CD4-positive, CD25-positive, alpha-beta regulatory T cell (primary cell): ENCODE data around the gene TMEM217. TPM values are rescaled to one million over a fixed set of nuclear protein-coding genes. Genes with fewer than 3 reads are reported as not detected.
A peak's percentile ranks its signal among the peaks of the same experiment; 100 is the strongest.

Experiments
- ATAC-seq, 2 donors: fragments of 150-1000 bp; cut with Tn5 transposase; one replicate each; pipeline ENCODE4 v1.10.0; 2021; ENCODE audit warnings: low read depth in 2 of 2, moderate number of reproducible peaks in 2 of 2, moderate library complexity in 1 of 2
- DNase-seq, 3 donors: peaks; one replicate each; pipeline versions ENCODE4 v3.0.0 to v3.0.0-alpha.2; 2012 to 2022; ENCODE audit warnings: mixed read lengths in 1 of 3
- H3K27ac ChIP-seq: one replicate; pipeline ENCODE4 v1.7.0; 2013; ENCODE audit warnings: mild to moderate bottlenecking, low read length; ENCODE audit not compliant: insufficient read depth, poor library complexity, severe bottlenecking
- H3K27me3 ChIP-seq: one replicate; pipeline ENCODE4 v1.7.0; 2013; ENCODE audit warnings: low read length; ENCODE audit not compliant: control insufficient read depth, insufficient read depth
- H3K36me3 ChIP-seq: one replicate; pipeline ENCODE4 v1.7.0; 2013; ENCODE audit warnings: mild to moderate bottlenecking, low read length, moderate library complexity; ENCODE audit not compliant: control insufficient read depth, insufficient read depth
- H3K4me1 ChIP-seq: 2 replicates; pipeline ENCODE4 v1.7.0; 2013; ENCODE audit warnings: mild to moderate bottlenecking, low read length; ENCODE audit not compliant: insufficient read depth, control insufficient read depth, poor library complexity, severe bottlenecking
- H3K4me3 ChIP-seq: one replicate; pipeline ENCODE4 v1.7.0; 2013; ENCODE audit warnings: low read depth, mild to moderate bottlenecking, low read length, moderate library complexity
- H3K9me3 ChIP-seq, 2 experiments: 1 replicate in 1 of 2; 2 replicates in 1 of 2; pipeline ENCODE4 v1.7.0; 2013; ENCODE audit warnings: low read length in 2 of 2, mild to moderate bottlenecking in 1 of 2, moderate library complexity in 1 of 2; ENCODE audit not compliant: control insufficient read depth in 2 of 2
- H3K27ac Mint-ChIP-seq, 3 donors: one replicate each; pipeline ENCODE4 v1.8.0; 2020 to 2022; ENCODE audit warnings: mild to moderate bottlenecking in 3 of 3, mixed read lengths in 3 of 3, moderate library complexity in 2 of 3
- H3K27me3 Mint-ChIP-seq: one replicate; pipeline ENCODE4 v1.8.0; 2022; ENCODE audit warnings: mild to moderate bottlenecking, mixed read lengths
- H3K36me3 Mint-ChIP-seq: one replicate; pipeline ENCODE4 v1.8.0; 2020; ENCODE audit warnings: mixed read lengths
- H3K4me1 Mint-ChIP-seq, 4 donors: one replicate each; pipeline ENCODE4 v1.8.0; 2020 to 2022; ENCODE audit warnings: mixed read lengths in 4 of 4, mild to moderate bottlenecking in 1 of 4
- H3K4me3 Mint-ChIP-seq, 4 donors: one replicate each; pipeline ENCODE4 v1.8.0; 2020 to 2022; ENCODE audit warnings: mild to moderate bottlenecking in 4 of 4, mixed read lengths in 4 of 4, moderate library complexity in 3 of 4
- H3K9me3 Mint-ChIP-seq, 7 donors: one replicate each; pipeline ENCODE4 v1.8.0; 2020 to 2022; ENCODE audit warnings: mixed read lengths in 7 of 7, mild to moderate bottlenecking in 3 of 7, moderate library complexity in 2 of 7
- polyA plus RNA-seq, 4 donors: library from polyadenylated mRNA; unstranded; fragments of 300-500 nt; fragmentation: Illumina TruSeq; gene quantifications; one replicate each; pipeline ENCODE4 v1.2.3, GENCODE V29; 2021
- total RNA-seq: library from RNA; stranded (reverse); gene quantifications from one replicate; pipeline ENCODE4 v1.2.3, GENCODE V29; 2022

Gene TMEM217
- total and polyA plus RNA-seq, 5 donors from 2014 or later: 0.38 to 1.4 (median 0.79) TPM

DNA sequence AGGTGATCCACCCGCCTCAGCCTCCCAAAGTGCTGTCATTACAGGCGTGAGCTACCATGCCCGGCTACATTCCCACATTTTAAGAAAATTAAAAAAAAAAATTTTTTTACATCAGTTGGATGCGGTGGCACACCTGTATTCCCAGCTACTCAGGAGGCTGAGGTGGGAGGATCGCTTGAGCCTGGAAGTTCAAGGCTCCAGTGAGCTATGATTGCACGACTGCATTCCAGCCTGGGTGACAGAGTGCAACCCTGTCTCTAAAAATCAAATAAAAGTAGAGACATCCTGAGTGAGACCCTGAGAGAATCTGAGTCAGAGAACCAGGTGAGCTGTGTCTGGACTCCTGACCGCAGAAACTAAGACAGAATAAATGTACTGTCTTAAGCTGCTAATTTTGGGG is 49.2 kb downstream of the TMEM217 start:
- Histone ChIP-seq H3K4me3 (no peak overlapping the region), H3K9me3 (no peaks in the 10 kb centered on the region), H3K27ac (no peak overlapping the region), H3K36me3 (no peaks in the 10 kb centered on the region), H3K4me1 (peaks cover 32% of the 10 kb centered on the region), H3K27me3 (no peaks in the 10 kb centered on the region)
- Mint-ChIP-seq H3K4me3 (no peak overlapping the region), H3K36me3 (no peaks in the 10 kb centered on the region), H3K27me3 (peaks cover 4% of the 10 kb centered on the region), H3K9me3 (no peaks in the 10 kb centered on the region), H3K4me1 (peaks cover 23 to 46% (median 29%) of the 10 kb centered on the region in 4 donors), H3K27ac (peak overlapping the region in 1 of 3 donors; percentile 79)
- ATAC-seq (no peak), DNase-seq (no peak)

DNA sequence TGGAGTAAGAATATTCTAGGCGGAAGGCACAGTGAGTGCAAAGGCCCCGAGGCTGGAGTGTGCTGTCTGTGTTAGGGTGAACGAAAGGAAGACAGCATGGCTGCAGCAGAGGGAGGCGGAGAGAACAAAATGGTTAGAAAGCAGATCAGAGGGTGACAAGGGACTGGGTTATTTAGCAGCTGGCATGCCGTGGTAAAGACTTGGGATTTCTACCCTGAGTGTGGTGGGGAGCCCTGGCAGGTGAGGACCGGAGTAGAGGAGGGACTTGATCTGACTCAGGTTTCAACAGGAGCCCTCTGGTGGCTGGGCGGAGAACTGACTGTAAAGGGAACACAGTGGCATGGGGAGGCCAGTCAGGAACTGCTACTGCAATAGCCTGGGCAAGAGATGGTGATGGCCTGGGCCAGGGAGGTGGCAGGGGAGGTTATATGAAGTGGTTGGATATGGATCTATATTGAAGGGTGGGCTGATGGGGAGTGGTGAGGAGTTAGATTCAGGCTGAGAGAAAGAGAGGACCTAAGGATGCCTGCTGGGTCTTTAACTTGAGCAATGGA is 50.0 kb downstream of the TMEM217 start:
- no peaks in the 10 kb centered on the region for H3K9me3 Mint-ChIP-seq
- no peak overlapping the region for H3K4me3 ChIP-seq
- H3K27ac ChIP-seq: no peak overlapping the region
- no peaks in the 10 kb centered on the region for H3K36me3 Mint-ChIP-seq
- H3K9me3 ChIP-seq: no peaks in the 10 kb centered on the region
- H3K4me1 ChIP-seq: peaks cover 35% of the 10 kb centered on the region
- peak overlapping the region; percentile 70 to 94 (median 91) for H3K27ac Mint-ChIP-seq
- peak; percentile 79 to 94 (median 86) for DNase-seq
- H3K4me3 Mint-ChIP-seq: peak overlapping the region; percentile 20 to 86 (median 32)
- peak; percentile 86 to 87 for ATAC-seq
- H3K4me1 Mint-ChIP-seq: peaks cover 23 to 53% (median 31%) of the 10 kb centered on the region in 4 donors
- no peaks in the 10 kb centered on the region for H3K27me3 ChIP-seq
- H3K27me3 Mint-ChIP-seq: peaks cover 4% of the 10 kb centered on the region
- no peaks in the 10 kb centered on the region for H3K36me3 ChIP-seq

DNA sequence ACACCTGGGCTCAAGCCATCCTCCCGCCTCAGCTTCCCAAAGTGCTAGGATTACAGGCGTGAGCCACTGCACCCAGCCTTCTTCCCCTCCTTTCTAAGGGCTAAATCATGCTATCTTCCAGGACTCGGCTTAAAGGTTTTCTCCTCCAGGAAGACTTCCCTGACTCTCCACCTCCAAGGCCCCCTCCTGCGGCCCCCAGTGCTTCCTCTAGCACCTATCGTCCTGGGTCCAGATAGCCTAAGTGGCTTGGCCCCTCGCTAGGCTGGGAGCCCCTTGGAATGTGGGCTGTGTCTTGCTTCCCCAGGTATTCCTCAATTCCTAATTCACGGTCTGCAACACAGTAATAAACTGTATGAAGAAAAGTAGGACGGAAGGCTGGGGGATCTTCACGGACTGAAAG is 51.3 kb downstream of the TMEM217 start:
- Histone ChIP-seq H3K27ac (no peak overlapping the region), H3K9me3 (no peaks in the 10 kb centered on the region), H3K36me3 (no peaks in the 10 kb centered on the region), H3K4me3 (no peak overlapping the region), H3K4me1 (peaks cover 44% of the 10 kb centered on the region), H3K27me3 (no peaks in the 10 kb centered on the region)
- peak overlapping the region in 1 of 3 donors; percentile 70 for H3K27ac Mint-ChIP-seq
- peaks cover 4% of the 10 kb centered on the region for H3K27me3 Mint-ChIP-seq
- no peak for ATAC-seq
- H3K9me3 Mint-ChIP-seq: no peaks in the 10 kb centered on the region
- peak overlapping the region in 1 of 4 donors; percentile 62 for H3K4me3 Mint-ChIP-seq
- H3K4me1 Mint-ChIP-seq: peaks cover 27 to 66% (median 39%) of the 10 kb centered on the region in 4 donors
- no peaks in the 10 kb centered on the region for H3K36me3 Mint-ChIP-seq
- DNase-seq: no peak

DNA sequence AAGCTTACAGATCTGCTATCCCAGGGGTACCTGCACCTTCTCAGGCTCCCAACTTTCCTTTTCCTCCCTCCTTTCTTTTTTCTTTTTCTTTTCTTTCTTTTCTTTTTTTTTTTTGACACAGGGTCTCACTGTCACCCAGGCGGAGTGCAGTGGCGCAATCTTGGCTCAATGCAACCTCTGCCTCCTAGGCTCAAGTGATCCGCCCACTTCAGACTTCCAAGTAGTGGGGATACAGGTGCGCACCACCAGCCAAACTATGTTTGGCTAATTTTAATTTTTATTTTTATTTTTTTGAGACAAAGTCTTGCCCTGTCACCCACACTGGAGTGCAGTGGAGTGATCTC is 52.0 kb downstream of the TMEM217 start:
- Mint-ChIP-seq H3K27ac (peak overlapping the region in 2 of 3 donors; percentile 30 to 70), H3K4me3 (no peak overlapping the region), H3K4me1 (peaks cover 27 to 68% (median 39%) of the 10 kb centered on the region in 4 donors), H3K9me3 (no peaks in the 10 kb centered on the region), H3K36me3 (no peaks in the 10 kb centered on the region), H3K27me3 (peaks cover 4% of the 10 kb centered on the region)
- no peak overlapping the region for H3K4me3 ChIP-seq
- no peaks in the 10 kb centered on the region for H3K27me3 ChIP-seq
- no peaks in the 10 kb centered on the region for H3K9me3 ChIP-seq
- H3K27ac ChIP-seq: no peak overlapping the region
- H3K36me3 ChIP-seq: no peaks in the 10 kb centered on the region
- DNase-seq: no peak
- no peak for ATAC-seq
- H3K4me1 ChIP-seq: peaks cover 44% of the 10 kb centered on the region

DNA sequence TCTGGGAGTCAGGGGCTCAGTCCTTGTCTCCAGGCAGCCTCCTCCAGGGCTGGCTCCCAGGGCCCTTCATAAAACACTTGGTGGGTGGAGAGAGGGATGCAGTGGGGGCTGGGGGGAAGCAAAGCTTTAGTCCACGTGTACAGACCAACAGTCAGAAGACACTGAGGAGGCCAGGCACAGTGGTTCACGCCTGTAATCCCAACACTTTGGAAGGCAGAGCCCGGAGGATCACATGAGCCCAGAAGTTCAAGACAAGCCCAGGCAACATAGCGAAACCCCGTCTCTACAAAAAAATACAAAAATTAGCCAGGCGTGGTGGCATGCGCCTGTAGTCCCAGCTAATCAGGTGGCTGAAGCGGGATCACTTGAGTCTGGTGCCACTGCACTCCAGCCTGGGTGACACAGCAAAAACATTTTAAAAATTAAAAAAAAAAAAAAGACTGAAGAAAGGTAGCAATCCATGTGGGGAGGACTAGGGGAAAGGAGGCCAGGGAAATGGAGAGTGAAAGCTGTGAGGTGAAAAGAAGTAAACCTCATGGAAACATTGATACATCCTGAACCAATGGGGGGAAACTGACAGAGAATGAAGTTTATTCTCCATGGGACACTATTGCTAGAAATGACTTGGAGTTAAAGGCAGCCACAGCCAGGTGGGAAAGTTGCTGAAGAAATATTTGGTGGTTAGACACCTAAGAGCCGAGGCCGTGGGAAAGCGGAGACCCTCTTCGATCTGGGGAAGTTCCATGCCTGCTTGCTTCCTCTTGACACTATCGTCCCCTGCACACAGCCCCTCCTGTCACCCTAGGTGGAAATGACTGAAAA is 52.6 kb downstream of the TMEM217 start:
- H3K9me3 ChIP-seq: no peaks in the 10 kb centered on the region
- Mint-ChIP-seq H3K27me3 (peaks cover 4% of the 10 kb centered on the region), H3K9me3 (no peaks in the 10 kb centered on the region), H3K4me3 (no peak overlapping the region), H3K4me1 (peaks cover 24 to 66% (median 37%) of the 10 kb centered on the region in 4 donors), H3K36me3 (no peaks in the 10 kb centered on the region), H3K27ac (peak overlapping the region; percentile 30 to 92 (median 62))
- no peaks in the 10 kb centered on the region for H3K27me3 ChIP-seq
- no peak for ATAC-seq
- no peak overlapping the region for H3K4me3 ChIP-seq
- no peaks in the 10 kb centered on the region for H3K36me3 ChIP-seq
- H3K4me1 ChIP-seq: peaks cover 41% of the 10 kb centered on the region
- no peak overlapping the region for H3K27ac ChIP-seq
- DNase-seq: no peak

DNA sequence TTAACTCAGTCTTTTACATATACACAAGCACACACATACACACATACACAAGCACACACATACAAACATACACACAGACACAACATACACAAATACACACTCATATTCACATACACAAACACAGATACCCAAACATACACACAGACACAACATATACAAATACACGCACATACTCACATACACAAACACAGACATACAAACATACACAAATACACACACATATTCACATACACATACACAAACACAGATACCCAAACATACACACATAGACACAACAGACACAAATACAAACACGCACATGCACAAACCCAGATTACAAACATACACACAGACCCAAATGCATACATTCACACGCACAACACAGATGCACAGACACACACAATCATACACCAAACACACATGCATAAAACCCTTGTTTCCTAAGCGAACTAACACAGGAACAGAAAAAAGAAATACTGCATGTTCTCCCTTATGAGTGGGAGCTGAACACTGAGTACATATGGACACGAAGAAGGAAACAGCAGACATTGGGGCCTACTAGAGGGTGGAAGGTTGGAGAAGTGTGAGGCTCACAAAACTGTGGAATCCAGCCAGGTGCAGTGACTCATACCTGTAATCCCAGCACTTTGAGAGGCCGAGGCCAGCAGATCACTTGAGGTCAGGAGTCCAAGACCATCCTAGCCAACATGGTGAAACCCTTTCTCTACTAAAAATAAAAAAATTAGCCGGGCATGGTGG is 53.8 kb downstream of the TMEM217 start:
- peaks cover 29% of the 10 kb centered on the region for H3K4me1 ChIP-seq
- no peak overlapping the region for H3K27ac ChIP-seq
- Mint-ChIP-seq H3K27ac (peak overlapping the region; percentile 16 to 67 (median 42)), H3K27me3 (peaks cover 4% of the 10 kb centered on the region), H3K9me3 (no peaks in the 10 kb centered on the region), H3K4me3 (no peak overlapping the region), H3K4me1 (peaks cover 15 to 55% (median 26%) of the 10 kb centered on the region in 4 donors), H3K36me3 (no peaks in the 10 kb centered on the region)
- ATAC-seq: no peak
- H3K4me3 ChIP-seq: no peak overlapping the region
- DNase-seq: no peak
- no peaks in the 10 kb centered on the region for H3K27me3 ChIP-seq
- H3K9me3 ChIP-seq: no peaks in the 10 kb centered on the region
- no peaks in the 10 kb centered on the region for H3K36me3 ChIP-seq

DNA sequence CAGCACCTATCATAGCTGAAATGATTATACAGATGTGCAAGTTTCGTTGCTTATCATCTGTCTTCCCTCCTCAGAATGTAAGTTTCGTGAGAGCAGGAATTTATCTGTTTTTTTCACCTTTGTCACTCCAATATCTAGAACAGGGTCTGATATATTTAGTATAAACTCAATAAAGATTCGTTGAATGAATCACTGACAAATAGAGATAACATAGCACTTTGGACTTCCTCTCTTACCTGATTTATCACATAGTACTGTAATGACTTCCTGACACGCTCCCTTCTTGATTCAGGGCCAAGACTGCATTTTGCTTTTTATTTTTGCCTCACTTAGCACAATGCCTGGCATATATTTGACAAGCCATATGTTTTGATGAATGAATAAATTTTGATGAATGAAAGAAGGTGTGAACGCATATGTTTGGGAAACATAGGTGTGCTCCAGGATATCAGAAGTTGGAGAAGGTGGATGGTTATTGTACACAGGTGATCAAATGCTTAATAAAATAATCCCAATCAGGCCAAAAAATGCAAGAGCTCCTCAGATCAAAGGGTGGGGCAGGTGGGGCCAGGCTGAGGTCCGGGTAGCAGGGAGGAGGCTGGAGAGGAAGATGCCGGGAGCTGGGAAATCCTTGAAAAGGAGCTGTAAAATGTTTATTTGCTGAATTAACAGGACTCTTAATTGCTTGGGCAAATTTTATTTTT is 55.0 kb downstream of the TMEM217 start:
- Histone ChIP-seq H3K27me3 (no peaks in the 10 kb centered on the region), H3K27ac (no peak overlapping the region), H3K36me3 (no peaks in the 10 kb centered on the region), H3K4me3 (no peak overlapping the region), H3K4me1 (peaks cover 19% of the 10 kb centered on the region), H3K9me3 (no peaks in the 10 kb centered on the region)
- Mint-ChIP-seq H3K27me3 (no peaks in the 10 kb centered on the region), H3K9me3 (no peaks in the 10 kb centered on the region), H3K4me3 (peak overlapping the region in 3 of 4 donors; percentile 0 to 20 (median 0)), H3K27ac (peak overlapping the region; percentile 16 to 72 (median 72)), H3K36me3 (no peaks in the 10 kb centered on the region), H3K4me1 (peaks cover 11 to 47% (median 21%) of the 10 kb centered on the region in 4 donors)
- ATAC-seq (peak; percentile 73 to 80), DNase-seq (peak in 1 of 3 donors; percentile 52)
